GM18505 (cell line): Measurements from ENCODE around the gene SOS1.
"Not testable (repeated sequence)": the region's sequence is repeated elsewhere in the genome, so short reads cannot be mapped to it uniquely, and the experiment has no call there.

Source experiments
- ATAC-seq: cut with Tn5 transposase; IDR thresholded peaks from one replicate; pipeline ENCODE4 v1.9.1; 2021; ENCODE audit not compliant: unreplicated experiment
- POLR2A ChIP-seq: IDR thresholded peaks from 4 replicates; pipeline ENCODE4 v1.6.1; 2011; ENCODE audit warnings: borderline replicate concordance; ENCODE audit not compliant: insufficient read depth, insufficient read length; ENCODE audit errors: extremely low read depth

Gene SOS1

GRCh38 chr2:38948995-38949394 lies 171.9 kb downstream of the SOS1 start:
- no peak for TF ChIP-seq POLR2A
- ATAC-seq, result no peak

- TF ChIP-seq POLR2A, result no peak
- ATAC-seq, result no peak
Observed at GRCh38 chr2:38948387-38948882, 172.4 kb downstream of the SOS1 start.

- ATAC-seq, result no peak
- TF ChIP-seq POLR2A, result no peak
Observed at GRCh38 chr2:38947241-38948239, 173.3 kb downstream of the SOS1 start.

GRCh38 chr2:38945911-38946310 lies 174.9 kb downstream of the SOS1 start:
- TF ChIP-seq POLR2A, result no peak
- ATAC-seq, result no peak

- no peak for ATAC-seq
Observed at GRCh38 chr2:38945372-38945771, 175.5 kb downstream of the SOS1 start.

GRCh38 chr2:38943784-38944183 lies 177.1 kb downstream of the SOS1 start:
- ATAC-seq, result no peak

More at GRCh38 chr2:38945372-38945771, 175.5 kb downstream of the SOS1 start:
- no peak for TF ChIP-seq POLR2A

GRCh38 chr2:38940746-38941145 lies 180.1 kb downstream of the SOS1 start:
- TF ChIP-seq POLR2A, result no peak
- ATAC-seq, result no peak

More at GRCh38 chr2:38943784-38944183, 177.1 kb downstream of the SOS1 start:
- TF ChIP-seq POLR2A, result no peak

- ATAC-seq, result no peak
- TF ChIP-seq POLR2A, result no peak
Observed at GRCh38 chr2:38937548-38937947, 183.3 kb downstream of the SOS1 start.

GRCh38 chr2:38936516-38936915 lies 184.3 kb downstream of the SOS1 start:
- not testable (repeated sequence) for ATAC-seq

GRCh38 chr2:38935568-38936172 lies 185.2 kb downstream of the SOS1 start:
- no peak for ATAC-seq
- no peak for TF ChIP-seq POLR2A

GRCh38 chr2:38934742-38935141 lies 186.1 kb downstream of the SOS1 start:
- TF ChIP-seq POLR2A, result no peak
- no peak for ATAC-seq

- TF ChIP-seq POLR2A, result no peak
- no peak for ATAC-seq
Observed at GRCh38 chr2:38933653-38934052, 187.2 kb downstream of the SOS1 start.

GRCh38 chr2:38932586-38932985 lies 188.3 kb downstream of the SOS1 start:
- no peak for ATAC-seq

More at GRCh38 chr2:38932586-38932985, 188.3 kb downstream of the SOS1 start:
- TF ChIP-seq POLR2A, result no peak
